H1 (cell line): Measurements from ENCODE around the gene PLXNA4. TPM values are rescaled to one million over a fixed set of nuclear protein-coding genes. Genes with fewer than 3 reads are reported as not detected.

ENCODE experiments used
- BACH1 ChIP-seq: IDR thresholded peaks from 2 replicates; pipeline ENCODE4 v1.6.1; 2012; ENCODE audit warnings: low read length, improper control_type of control experiment
- SIRT6 ChIP-seq: IDR thresholded peaks from one replicate; pipeline ENCODE4 v1.7.1; 2012; ENCODE audit warnings: low read length, inconsistent platforms
- YY1 ChIP-seq: IDR thresholded peaks from 2 replicates; pipeline ENCODE4 v1.6.1; 2011; ENCODE audit warnings: low read depth, mild to moderate bottlenecking, low read length
- polyA plus RNA-seq, 7 experiments: library from polyadenylated mRNA; depleted of rRNA in 3 of 7; stranded (reverse) in 5 of 7; unstranded in 2 of 7; fragments of >200 nt in 5 of 7; fragments of 200-250 nt in 2 of 7; gene quantifications; 1 replicate in 5 of 7; 2 replicates in 1 of 7; 4 replicates in 1 of 7; pipeline versions ENCODE4 v1.2.1 to v1.2.3, GENCODE V29; 2011 to 2013; ENCODE audit warnings: missing spikeins in 2 of 7, mixed read lengths in 2 of 7
- total RNA-seq: library from RNA; stranded (reverse); fragmentation: NEBNext Ultra II Directional; extraction: Animal tissue kit (Norgen Biotek cat#: 25700); gene quantifications from 2 replicates; pipeline ENCODE4 v1.2.1, GENCODE V29; 2021
- TF ChIP-seq, protein P1 (sequence below), 3 experiments: IDR thresholded peaks; 1 replicate in 2 of 3; 2 replicates in 1 of 3; pipeline versions ENCODE4 v1.5.1 to v1.6.1; 2011; ENCODE audit warnings: low read length in 3 of 3, mild to moderate bottlenecking in 3 of 3, inconsistent platforms in 2 of 3, low read depth in 1 of 3, moderate library complexity in 1 of 3; ENCODE audit not compliant: insufficient read depth in 1 of 3; ENCODE audit errors: control extremely low read depth in 1 of 3
- TF ChIP-seq, protein P2 (sequence below): IDR thresholded peaks from 2 replicates; pipeline ENCODE4 v1.6.1; 2012; ENCODE audit warnings: low read length, inconsistent platforms

The PLXNA4 gene
- total and polyA plus RNA-seq, 2 of the 8 experiments (the other 6 are each of a cell fraction or from before 2014, with no cell fraction given), result 0.76 to 0.79 TPM

DNA sequence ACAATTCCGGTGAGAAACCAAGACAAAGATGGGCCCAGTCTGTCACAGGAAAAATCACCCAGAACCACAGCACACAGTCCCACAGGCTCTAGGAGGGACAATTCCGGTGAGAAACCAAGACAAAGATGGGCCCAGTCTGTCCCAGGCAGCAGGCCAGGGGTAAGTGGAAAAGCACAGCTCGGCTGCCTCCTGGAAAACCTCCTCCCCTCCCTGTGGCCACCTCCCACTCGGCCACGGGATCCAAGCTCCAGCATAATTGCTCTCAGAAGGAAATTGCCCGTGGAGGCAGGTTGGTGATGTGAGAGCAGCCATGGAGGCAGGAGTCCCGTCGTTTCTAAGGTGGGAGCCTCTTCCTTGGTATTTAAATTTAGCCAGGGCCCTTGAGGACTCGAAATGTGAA is 95.7 kb downstream of the PLXNA4 start (continued):
- TF ChIP-seq, protein P1, sequence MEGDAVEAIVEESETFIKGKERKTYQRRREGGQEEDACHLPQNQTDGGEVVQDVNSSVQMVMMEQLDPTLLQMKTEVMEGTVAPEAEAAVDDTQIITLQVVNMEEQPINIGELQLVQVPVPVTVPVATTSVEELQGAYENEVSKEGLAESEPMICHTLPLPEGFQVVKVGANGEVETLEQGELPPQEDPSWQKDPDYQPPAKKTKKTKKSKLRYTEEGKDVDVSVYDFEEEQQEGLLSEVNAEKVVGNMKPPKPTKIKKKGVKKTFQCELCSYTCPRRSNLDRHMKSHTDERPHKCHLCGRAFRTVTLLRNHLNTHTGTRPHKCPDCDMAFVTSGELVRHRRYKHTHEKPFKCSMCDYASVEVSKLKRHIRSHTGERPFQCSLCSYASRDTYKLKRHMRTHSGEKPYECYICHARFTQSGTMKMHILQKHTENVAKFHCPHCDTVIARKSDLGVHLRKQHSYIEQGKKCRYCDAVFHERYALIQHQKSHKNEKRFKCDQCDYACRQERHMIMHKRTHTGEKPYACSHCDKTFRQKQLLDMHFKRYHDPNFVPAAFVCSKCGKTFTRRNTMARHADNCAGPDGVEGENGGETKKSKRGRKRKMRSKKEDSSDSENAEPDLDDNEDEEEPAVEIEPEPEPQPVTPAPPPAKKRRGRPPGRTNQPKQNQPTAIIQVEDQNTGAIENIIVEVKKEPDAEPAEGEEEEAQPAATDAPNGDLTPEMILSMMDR (IDR thresholded peaks at IDR 0.05; ENCODE audit: control extremely low read depth in 1 of 3, insufficient read depth in 1 of 3, low read depth in 1 of 3, low read length in 3 of 3), result no peak
- TF ChIP-seq BACH1 (no peak), SIRT6 (no peak), YY1 (no peak)
- TF ChIP-seq, protein P2, sequence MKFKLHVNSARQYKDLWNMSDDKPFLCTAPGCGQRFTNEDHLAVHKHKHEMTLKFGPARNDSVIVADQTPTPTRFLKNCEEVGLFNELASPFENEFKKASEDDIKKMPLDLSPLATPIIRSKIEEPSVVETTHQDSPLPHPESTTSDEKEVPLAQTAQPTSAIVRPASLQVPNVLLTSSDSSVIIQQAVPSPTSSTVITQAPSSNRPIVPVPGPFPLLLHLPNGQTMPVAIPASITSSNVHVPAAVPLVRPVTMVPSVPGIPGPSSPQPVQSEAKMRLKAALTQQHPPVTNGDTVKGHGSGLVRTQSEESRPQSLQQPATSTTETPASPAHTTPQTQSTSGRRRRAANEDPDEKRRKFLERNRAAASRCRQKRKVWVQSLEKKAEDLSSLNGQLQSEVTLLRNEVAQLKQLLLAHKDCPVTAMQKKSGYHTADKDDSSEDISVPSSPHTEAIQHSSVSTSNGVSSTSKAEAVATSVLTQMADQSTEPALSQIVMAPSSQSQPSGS, result no peak
